ENCODE measurements around the gene EMC6. TPM values are rescaled to one million over a fixed set of nuclear protein-coding genes. Genes with fewer than 3 reads are reported as not detected.

The EMC6 gene
- total and polyA plus RNA-seq, 2 experiments from 2014 or later = 42.7 to 130 TPM

DNA sequence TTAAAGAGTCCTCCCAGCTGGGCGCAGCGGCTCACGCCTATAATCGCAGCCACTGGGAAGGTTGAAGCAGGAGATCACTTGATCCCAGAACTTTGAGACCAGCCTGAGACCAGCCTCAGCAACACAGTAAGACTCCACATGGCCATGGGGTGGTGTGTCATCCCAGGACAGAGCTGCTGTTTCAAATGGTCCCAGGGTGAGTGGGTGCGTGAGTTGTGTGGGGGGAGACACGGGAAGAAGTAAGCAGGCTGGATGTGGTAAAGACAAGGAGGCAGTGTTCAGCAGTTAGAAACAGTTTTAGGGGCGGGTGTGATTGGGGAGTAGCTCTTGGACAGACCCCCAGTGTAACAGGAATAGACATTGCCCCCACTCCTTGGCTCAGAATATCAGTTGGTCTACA is 36.3 kb upstream of the EMC6 start:
- Histone ChIP-seq H3K79me2 (peaks cover 35% of the 10 kb centered on the region), H3K9me3 (ENCODE audit: low read depth) (no peaks in the 10 kb centered on the region), H2AFZ (no peak overlapping the region), H3K4me3 (no peak overlapping the region), H3K4me1 (ENCODE audit: insufficient read depth) (peaks cover 6% of the 10 kb centered on the region), H3K4me2 (no peak overlapping the region), H3K27ac (no peak overlapping the region), H3K27me3 (no peaks in the 10 kb centered on the region), H4K20me1 (ENCODE audit: insufficient read depth, poor library complexity, severe bottlenecking) (peaks cover 4% of the 10 kb centered on the region), H3K9me2 (replicated peaks; ENCODE audit: insufficient read depth) (no peaks in the 10 kb centered on the region), H3K36me3 (replicated peaks; ENCODE audit: insufficient read depth, low read depth) (no peaks in the 10 kb centered on the region)
- WGBS (ENCODE audit: low lambda C conversion rate, missing lambda C conversion rate) = 98% methylated on average over 7 of the region's 7 CpGs
- no peak for DNase-seq (ENCODE audit: low spot score)
- TF ChIP-seq EZH2phosphoT487 (IDR thresholded peaks at IDR 0.05; ENCODE audit: low read depth, severe bottlenecking, unreplicated experiment) = no peak
- TF ChIP-seq, protein P1, sequence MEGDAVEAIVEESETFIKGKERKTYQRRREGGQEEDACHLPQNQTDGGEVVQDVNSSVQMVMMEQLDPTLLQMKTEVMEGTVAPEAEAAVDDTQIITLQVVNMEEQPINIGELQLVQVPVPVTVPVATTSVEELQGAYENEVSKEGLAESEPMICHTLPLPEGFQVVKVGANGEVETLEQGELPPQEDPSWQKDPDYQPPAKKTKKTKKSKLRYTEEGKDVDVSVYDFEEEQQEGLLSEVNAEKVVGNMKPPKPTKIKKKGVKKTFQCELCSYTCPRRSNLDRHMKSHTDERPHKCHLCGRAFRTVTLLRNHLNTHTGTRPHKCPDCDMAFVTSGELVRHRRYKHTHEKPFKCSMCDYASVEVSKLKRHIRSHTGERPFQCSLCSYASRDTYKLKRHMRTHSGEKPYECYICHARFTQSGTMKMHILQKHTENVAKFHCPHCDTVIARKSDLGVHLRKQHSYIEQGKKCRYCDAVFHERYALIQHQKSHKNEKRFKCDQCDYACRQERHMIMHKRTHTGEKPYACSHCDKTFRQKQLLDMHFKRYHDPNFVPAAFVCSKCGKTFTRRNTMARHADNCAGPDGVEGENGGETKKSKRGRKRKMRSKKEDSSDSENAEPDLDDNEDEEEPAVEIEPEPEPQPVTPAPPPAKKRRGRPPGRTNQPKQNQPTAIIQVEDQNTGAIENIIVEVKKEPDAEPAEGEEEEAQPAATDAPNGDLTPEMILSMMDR (IDR thresholded peaks at IDR 0.05; ENCODE audit: poor library complexity) = no peak
- no peak for TF ChIP-seq EZH2 (IDR thresholded peaks at IDR 0.05; ENCODE audit: borderline replicate concordance)

DNA sequence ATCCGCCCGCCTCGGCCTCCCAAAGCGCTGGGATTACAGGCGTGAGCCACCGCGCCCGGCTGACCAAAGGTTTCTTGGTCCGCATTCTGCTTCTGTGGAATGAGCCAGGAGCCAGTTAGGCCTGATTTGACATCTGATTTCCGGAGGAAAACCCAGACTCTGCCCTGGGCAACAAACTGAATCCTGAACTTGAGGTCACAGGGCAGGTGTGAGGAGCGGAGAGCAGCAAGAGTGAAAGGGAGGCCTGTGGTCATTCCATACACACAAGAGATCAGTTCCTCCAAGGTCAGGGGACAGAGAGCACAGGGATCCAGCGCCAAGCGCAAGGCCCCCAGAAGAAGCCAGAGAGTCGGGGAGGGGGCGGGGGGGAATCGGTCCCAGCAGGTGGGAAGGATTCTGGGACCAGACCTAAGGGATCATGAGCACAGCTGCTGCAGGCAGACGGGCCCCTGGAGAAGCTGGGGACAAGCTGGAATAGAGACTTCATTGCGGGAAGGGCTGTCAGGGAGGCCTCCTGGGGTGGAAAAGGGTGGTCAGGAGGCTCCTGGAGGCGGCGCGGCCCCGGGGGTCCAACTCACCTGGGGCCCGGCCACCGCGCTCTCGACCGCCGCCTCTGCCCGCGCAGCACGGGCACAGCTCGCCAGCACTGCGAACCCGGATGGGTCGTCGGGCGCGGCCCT is 33.0 kb upstream of the EMC6 start:
- peaks cover 4% of the 10 kb centered on the region for H4K20me1 ChIP-seq (ENCODE audit: insufficient read depth, poor library complexity, severe bottlenecking)
- DNase-seq (ENCODE audit: low spot score) = peak; percentile 67
- H3K4me1 ChIP-seq (ENCODE audit: insufficient read depth) = peaks cover 6% of the 10 kb centered on the region
- H3K4me2 ChIP-seq = peak overlapping the region; percentile 88
- H3K36me3 ChIP-seq (replicated peaks; ENCODE audit: insufficient read depth, low read depth) = no peaks in the 10 kb centered on the region
- H3K4me3 ChIP-seq = peak overlapping the region; percentile 26
- TF ChIP-seq, protein P1 (IDR thresholded peaks at IDR 0.05; ENCODE audit: poor library complexity) = no peak
- H3K9me2 ChIP-seq (replicated peaks; ENCODE audit: insufficient read depth) = no peaks in the 10 kb centered on the region
- 29% methylated on average over 20 of the region's 38 CpGs for WGBS (ENCODE audit: low lambda C conversion rate, missing lambda C conversion rate)
- H2AFZ ChIP-seq = peak overlapping the region; percentile 2
- no peaks in the 10 kb centered on the region for H3K9me3 ChIP-seq (ENCODE audit: low read depth)
- H3K27ac ChIP-seq = peak overlapping the region; percentile 64
- H3K27me3 ChIP-seq = no peaks in the 10 kb centered on the region
- H3K79me2 ChIP-seq = peaks cover 40% of the 10 kb centered on the region

DNA sequence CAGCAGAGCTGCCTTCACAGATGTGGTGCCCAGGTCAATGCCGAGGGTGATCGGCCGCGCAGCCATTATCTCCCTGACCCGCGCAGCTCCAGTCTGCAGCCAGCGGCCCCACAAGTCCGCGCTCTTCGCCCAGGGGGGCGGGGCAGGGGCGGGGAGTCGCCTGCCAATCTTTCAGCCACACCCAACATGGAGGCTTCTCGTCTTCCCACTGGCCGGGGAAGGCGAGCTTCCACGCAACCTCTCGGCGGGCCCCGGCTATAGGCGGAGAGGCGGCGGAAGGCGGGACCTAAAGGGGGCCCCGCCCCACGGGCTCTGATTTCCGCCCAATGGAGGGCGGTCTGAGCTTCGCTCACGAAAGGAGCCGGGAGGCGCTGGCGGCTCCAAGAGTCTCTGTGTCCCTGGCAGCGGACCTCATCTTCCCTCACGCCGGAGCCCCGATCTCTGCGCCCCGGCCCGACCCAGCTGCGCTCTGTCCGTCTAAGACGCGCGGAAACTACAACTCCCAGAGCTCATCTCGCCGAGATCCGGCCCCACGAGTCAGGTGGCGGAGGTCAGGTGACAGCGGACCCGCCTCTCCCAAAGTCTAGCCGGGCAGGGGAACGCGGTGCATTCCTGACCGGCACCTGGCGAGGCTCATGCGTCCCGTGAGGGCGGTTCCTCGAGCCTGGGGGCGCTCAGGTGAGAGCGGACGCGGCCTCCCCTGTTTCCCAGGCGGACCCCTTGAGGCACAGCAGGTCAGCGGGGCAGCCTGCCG is 32.3 kb upstream of the EMC6 start, which contains the start of the genes CTNS and SHPK:
TSS of gene CTNS (plus strand) at position 607 of the 754 bp plus-strand sequence. CDS start 3,447 bp downstream, outside the sequence.
TSS of gene SHPK (minus strand) at position 97 of the 754 bp plus-strand sequence. CDS start at position 66, 31 bp downstream.
- H3K9me3 ChIP-seq (ENCODE audit: low read depth) = no peaks in the 10 kb centered on the region
- H3K27me3 ChIP-seq = no peaks in the 10 kb centered on the region
- H3K79me2 ChIP-seq = peaks cover 35% of the 10 kb centered on the region
- H3K9me2 ChIP-seq (replicated peaks; ENCODE audit: insufficient read depth) = no peaks in the 10 kb centered on the region
- TF ChIP-seq EZH2 (IDR thresholded peaks at IDR 0.05; ENCODE audit: borderline replicate concordance) = no peak
- TF ChIP-seq EZH2phosphoT487 (IDR thresholded peaks at IDR 0.05; ENCODE audit: low read depth, severe bottlenecking, unreplicated experiment) = no peak
- TF ChIP-seq, protein P1 (IDR thresholded peaks at IDR 0.05; ENCODE audit: poor library complexity) = no peak
- peak; percentile 99 for DNase-seq (ENCODE audit: low spot score)
- H3K4me1 ChIP-seq (ENCODE audit: insufficient read depth) = peaks cover 6% of the 10 kb centered on the region
- no peaks in the 10 kb centered on the region for H4K20me1 ChIP-seq (ENCODE audit: insufficient read depth, poor library complexity, severe bottlenecking)
- H3K4me3 ChIP-seq = peak within 1 kb of the TSS; percentile 26
- H2AFZ ChIP-seq = peak within 1 kb of the TSS; percentile 5
- H3K36me3 ChIP-seq (replicated peaks; ENCODE audit: insufficient read depth, low read depth) = no peaks in the 10 kb centered on the region
- WGBS (ENCODE audit: low lambda C conversion rate, missing lambda C conversion rate) = 1% methylated on average over 52 of the region's 68 CpGs
- H3K4me2 ChIP-seq = peak within 1 kb of the TSS; percentile 88
- H3K27ac ChIP-seq = peak within 1 kb of the TSS; percentile 94

Measured in hepatocyte (in vitro differentiated cells).